GM18517 (cell line): Measurements from ENCODE around the gene BIRC7.

Experiments used
- ATAC-seq: cut with Tn5 transposase; IDR thresholded peaks from one replicate; pipeline ENCODE4 v1.9.1; 2021; ENCODE audit warnings: mild to moderate bottlenecking, moderate library complexity; ENCODE audit not compliant: unreplicated experiment

BIRC7 gene

DNA sequence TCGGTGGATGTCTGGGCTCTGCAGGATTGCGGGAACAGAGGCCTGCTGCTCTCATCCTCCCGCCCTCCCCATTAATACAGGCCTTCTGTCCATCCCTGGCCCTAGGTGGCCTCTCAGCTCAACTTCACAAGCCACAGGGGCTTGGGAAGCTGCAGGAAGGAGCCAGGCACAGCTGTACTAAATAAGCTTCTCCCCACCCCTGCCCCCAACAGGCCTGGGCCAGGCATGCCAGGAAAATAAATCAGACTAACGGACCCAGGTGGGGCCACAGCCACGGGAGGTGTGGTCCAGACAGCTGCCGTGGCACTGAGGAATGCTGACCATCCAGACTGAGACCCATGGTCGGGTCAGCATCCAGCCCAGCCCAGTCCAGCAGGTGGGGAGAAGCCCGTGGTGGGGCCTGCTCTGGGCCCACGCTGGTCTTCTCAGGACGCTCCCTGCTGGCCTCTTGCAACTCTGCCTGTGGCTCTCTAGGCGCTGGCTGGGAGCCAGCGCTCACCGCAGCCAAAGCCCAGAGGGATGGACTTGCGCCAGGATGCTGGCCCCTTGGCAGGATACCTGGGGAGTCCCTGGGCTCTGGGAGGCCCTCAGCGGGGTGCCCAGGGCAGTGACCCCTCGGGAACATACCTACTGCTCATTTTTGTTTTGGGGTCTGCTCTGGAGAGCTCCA lies 11.2 kb upstream of the BIRC7 start:
- no peak for ATAC-seq

DNA sequence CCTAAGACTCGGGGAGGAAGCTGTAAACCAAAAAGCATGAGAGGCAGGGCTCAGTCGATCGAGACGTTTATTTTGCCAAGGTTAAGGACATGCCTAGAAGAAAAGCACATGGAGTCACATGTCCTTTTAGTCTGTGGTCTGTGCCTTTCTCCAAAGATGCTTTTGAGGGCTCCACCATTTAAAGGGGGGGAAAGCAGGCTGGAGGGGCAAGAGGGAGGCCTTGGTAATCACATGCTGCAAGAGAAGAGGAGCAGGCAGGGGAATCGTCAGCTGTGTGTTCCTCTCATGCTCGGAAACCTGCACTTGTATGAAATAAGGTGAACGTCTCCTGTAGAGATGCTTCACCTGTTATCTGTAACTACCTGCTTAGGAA lies 10.6 kb upstream of the BIRC7 start:
- ATAC-seq: no peak

DNA sequence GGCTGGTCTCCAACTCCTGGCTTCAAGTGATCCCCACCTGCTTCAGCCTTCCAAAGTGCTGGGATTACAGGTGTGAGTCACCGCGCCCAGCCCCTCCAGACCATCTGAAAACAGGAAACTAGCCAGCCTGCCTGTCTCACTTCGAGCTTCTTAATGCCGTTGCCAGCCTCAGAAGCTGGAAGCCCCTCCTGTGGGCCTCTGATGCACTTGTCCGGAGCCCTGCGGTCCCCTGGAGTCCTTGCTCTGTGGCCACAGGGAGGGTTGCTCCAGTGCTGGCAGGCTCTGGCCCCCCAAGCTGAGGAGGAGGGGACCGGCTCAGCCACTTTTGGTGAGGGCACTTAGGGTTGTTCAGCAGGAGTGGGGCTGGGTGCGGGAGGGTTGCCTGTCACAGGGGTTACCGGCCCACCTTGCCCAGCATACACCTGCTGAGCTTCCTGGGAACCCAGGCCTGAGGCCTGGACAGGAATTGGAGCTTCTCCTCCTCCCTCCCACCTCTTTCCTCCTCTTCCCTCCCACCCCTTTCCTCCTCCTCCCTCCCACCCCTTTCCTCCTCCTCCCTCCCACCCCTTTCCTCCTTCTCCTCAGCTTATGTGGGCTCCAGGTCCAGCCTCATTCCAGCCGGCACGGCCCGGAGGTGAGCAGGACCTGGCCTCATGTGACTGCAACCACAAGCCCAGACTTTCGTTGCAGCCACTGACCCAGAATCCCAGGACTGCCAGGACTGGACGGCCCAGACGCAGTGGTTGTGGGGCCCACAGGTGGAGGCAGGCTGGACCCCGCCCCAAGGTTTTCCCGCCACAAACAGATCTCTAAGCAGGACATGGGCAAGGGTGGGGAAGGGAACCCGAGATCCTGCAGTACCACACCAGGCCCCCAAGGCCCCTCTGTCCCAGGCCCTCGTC lies 9.4 kb upstream of the BIRC7 start:
- no peak for ATAC-seq

DNA sequence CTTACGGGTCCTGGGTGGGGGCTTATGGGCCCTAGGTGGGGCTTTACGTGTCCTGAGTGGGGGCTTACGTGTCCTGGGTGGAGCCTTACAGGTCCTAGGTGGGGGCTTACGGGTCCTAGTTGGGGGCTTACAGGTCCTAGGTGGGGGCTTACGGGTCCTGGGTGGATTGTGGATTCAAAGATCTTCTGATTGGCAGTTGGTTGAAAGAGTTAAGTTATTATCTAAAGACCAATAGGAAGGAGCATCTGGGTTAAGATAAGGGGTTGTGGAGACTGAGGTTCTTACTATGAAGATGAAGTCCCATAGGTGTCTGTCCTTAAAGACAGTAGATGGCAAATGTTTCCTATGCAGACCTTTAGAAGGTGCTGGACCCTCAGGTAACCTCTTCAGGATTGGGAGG lies 8.4 kb upstream of the BIRC7 start:
- ATAC-seq: no peak

DNA sequence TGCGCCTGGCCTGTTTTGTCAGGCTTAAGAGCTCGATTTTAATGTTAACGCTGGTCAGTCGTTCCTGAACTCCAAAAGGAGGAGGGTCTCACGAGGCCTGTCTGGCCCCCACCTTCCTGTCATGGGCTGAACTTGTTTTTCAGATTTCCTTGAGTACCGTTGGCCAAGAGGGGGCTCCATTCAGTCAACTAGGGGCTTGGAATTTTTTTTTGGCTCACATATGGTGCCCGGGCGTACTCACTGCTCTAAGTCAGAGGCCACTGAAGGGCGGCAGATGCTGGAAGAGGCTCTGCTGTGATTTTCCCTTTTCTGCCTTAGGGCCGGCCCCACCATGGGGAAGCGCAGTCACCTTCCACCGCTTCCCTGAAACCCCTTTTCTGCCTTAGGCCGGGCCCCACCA lies 6.9 kb upstream of the BIRC7 start:
- no peak for ATAC-seq

DNA sequence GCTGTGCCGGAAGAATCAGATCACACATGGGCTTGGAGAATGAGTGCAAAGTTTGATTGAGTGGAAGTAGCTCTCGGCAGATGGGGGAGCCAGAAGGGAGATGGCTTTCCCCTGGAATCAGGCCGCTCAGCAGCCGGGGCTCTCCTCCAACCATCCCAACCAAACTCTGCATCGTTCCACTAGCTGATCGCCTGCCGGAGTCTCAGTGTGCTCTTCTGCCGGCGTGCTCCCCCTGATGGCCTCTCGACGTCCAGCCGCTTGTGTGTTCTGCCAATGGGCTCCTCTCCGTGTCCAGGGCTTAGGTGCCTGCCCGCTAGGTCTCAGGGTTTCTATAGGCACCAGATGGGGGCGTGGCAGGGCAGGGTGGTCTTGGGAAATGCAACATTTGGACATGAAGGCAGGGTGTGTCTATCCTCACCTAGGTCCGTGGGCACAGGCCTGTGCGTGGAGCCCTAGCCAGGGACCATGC lies 4.9 kb upstream of the BIRC7 start:
- ATAC-seq: no peak

DNA sequence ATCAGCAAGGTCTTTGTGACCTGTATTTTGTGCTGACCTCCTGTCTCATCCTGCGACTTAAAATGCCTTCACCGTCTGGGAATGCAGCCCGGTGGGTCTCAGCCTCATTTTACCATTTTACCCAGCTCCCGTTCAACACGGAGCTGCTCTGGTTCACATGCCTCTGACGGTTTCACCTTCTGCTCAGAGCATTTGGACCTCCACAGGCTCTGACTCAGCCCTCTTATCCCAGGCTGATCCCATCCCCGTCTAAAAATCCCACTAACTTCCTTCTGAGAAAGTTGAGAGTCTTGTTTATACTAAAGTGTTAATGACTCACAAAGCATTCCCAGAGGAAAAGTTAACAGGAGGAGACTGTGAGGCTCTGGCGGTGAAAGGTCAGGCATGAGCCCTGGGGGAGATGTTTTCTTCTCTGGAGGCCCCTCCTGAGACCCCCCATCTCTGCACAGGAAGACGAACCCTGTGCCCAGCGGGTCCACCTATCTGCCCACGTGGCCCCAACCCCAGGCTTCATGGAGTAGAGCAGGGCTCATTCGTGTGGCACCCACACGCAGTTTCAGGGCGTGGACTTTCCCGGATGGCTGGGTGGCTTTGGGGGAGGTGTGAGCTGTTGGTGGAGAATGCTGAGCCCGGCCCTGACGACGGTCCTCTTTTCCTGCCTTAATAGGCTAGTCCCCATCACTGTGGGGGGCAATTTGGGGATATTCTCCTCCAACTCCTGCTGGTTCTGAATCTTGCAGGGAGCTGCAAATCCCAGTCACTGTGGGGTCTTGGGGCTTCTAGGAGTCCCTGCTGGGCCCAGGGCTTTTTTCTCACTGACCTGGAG lies 3.3 kb upstream of the BIRC7 start:
- no peak for ATAC-seq

DNA sequence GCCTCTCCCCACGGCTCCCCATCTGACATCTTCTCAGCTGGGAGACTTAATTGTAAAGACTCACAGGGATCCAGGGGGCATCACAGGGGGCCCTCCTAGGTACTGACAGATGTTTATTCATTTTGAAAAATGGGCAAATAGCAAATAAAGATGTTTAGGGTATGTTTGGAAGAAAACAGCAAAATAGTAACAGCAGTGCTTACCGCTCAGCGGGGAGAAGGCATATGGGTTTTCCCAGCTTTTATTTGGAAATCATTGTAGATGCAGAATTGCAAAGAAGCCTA lies 2.7 kb upstream of the BIRC7 start:
- ATAC-seq: no peak

DNA sequence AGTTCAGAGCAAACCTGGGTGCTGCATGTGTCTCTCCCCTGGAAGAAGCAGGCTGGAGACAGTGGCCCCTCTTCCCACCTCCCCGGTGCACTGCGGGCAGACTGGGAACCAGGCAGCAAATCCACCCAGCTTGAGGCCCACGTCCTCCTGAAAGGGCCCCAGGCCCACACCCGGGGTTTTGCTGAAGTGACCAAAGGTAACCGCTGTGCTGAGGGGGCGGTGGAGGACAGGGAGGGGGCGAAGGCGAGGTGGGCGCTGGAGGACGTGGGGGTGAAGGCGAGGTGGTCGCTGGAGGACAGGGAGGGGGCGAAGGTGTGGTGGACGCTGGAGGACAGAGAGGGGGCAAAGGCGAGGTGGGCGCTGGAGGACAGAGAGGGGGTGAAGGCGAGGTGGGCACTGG lies 1.8 kb upstream of the BIRC7 start:
- no peak for ATAC-seq

DNA sequence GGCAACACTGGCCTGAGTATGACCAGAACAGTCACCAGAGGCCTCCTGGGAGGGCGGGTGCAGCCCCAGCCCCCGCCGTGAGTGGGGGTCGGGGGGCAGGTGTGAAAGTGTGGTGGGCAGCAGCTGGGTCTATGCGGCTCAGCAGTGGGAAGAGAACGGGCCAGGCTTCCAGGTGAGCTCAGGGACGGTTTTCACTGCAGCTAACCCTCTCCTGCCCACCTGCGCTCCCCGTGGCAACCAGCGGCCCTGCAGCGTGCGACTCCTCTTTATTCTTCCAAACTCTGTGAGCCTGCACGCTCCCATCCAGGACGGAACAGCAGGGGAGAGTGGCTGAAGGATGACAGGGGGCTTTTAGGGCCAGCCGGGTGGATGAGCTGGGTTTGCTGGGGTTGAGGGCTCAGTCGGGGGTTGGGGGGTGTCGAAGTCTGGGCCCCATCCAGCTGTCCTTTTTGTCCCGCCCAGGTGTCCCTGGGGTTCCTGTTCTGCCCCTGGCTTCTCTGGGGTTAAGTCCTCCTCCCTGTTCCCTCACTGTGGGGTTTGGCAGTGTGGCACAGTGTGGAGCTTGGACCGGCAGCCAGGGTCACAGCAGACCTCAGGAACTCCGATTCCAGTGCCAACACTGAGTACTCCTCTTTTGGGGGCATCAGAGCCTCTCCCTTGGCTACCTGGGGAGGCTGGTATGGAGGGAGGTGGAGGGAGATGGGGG lies 859 bp upstream of the BIRC7 start:
- no peak for ATAC-seq

DNA sequence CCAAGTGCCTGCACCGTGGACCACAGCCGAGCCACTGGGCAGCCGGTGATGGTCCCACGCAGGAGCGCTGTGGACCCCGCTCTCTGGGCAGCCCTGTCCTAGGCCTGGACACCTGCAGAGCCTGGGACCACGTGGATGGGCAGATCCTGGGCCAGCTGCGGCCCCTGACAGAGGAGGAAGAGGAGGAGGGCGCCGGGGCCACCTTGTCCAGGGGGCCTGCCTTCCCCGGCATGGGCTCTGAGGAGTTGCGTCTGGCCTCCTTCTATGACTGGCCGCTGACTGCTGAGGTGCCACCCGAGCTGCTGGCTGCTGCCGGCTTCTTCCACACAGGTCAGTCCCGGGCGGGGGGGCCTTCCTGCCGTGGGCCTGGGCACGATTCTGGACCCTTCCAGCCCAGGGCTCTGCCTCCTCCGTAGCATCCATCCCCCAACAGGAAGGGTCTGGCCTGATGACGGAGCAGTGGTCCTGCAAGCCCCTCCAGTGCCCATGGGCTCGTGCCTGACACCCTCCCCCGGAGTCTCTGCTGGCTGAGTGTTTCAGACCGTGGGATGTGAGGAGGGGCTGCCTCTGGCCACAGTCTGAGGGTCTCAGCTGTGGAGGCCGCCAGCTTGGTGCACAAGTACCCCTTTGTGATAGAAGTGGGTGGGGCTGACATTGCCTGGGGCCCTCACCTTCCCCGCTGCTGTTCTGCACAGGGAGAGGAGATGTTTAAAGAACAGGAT lies 572 bp downstream of the BIRC7 start:
- no peak for ATAC-seq

DNA sequence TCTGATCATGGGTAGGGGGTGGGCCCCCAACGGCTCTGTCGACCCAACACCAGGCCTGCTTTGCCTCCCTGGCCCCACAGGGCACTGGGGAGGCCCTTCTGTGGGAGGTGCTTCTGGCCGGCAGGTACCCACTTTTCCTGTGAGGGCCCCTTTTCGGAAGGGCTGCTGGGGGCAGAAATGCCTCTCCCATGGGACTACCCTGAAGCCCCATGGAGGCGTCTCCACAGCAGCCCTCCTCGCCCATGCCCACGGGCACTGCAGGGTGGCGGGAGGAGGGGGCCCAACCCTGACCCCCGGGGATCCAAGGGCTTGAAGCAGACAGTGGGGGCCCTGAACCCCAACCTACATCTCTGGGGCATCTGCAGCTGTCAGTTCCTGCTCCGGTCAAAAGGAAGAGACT lies 2.3 kb downstream of the BIRC7 start:
- ATAC-seq: no peak

DNA sequence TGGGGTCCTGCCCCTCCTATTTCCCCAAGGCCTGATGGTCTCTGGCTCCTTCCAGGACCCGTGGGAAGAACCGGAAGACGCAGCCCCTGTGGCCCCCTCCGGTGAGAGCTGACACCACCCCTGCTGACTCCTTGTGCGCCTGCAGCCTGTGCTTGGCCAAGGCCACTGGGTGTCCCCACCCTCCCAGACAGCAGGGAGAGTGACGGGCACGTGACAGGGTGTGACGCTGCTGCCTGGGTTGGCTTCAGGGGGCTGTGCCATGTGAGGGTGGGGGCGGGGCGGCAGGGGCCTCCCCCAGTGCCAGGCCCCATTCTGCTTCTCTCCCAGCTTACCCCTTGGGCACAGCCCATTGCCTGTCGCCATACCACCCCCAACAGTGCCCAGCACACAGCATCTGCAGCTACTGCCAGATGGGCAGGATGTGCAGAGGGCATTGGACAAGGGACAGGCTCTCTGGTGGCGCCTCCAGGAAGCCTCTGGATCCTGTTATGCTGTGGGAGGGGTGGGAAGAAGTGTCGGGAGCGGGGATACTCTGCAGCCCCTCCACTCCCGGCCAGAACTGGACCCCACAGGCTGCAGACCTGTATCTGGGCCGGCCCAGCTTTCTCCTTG lies 2.9 kb downstream of the BIRC7 start:
- ATAC-seq: no peak

DNA sequence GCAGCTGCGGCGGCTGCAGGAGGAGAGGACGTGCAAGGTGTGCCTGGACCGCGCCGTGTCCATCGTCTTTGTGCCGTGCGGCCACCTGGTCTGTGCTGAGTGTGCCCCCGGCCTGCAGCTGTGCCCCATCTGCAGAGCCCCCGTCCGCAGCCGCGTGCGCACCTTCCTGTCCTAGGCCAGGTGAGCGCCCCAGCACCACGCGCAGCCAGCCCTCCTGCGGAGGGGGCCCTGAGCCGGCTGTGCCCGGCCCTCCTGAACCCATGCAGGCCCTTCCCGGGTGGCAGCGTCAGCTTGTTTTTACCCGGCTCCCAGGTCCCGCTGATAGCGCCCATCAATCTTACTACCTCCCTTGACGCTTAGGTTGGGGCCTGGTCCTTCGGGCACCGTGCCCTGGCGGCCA lies 3.7 kb downstream of the BIRC7 start:
- ATAC-seq: no peak

DNA sequence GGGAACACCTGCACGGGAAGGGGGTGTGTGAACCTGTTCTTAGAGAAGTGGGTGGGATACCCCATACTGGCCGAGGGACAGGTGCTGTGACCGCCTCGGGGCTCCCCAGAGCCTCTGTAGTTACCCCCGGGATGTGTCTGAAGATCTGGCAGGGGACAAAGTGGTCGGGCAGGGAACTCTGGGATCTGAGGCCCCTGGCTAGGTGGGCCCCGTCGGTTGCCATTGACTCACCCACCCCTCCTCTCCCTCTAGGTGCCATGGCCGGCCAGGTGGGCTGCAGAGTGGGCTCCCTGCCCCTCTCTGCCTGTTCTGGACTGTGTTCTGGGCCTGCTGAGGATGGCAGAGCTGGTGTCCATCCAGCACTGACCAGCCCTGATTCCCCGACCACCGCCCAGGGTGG lies 4.3 kb downstream of the BIRC7 start:
- ATAC-seq: no peak

DNA sequence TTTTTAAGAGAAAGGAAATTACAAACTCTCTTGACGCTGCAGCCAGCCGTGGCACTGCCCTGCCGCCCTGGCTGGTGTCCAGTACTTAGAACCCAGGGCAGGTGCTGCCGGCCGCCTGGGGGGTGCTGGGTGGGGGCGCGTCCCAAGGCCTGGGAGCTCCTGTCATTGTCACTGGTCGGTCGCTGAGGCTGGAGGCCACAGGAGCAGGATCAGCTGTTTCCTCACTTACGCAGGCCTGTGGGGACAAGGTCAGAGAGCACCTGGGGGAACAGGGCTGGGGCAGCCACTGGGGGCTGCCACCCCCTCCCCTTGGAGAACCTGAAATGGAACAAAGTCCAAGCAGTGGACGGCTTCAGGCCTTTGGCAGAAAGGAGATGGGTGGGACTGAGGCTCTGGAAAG lies 5.6 kb downstream of the BIRC7 start:
- ATAC-seq: no peak

DNA sequence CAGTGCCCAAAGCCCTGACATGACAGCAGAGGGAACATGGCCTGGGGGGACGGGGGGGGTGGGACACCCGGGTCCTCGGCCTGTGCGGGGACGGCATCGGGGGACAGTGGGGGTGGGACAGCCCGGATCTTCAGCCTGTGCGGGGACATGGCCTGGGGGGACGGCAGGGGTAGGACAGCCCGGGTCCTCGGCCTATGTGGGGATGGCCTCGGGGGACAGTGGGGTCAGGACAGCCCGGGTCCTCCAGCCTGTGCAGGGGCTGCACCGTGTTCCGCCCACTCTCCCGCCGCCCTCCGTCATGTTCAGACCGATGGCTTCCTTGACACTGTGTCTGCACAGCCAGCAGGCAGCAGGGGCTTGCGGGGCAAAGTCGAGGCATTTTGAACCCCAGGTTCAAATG lies 7.0 kb downstream of the BIRC7 start:
- ATAC-seq: no peak

DNA sequence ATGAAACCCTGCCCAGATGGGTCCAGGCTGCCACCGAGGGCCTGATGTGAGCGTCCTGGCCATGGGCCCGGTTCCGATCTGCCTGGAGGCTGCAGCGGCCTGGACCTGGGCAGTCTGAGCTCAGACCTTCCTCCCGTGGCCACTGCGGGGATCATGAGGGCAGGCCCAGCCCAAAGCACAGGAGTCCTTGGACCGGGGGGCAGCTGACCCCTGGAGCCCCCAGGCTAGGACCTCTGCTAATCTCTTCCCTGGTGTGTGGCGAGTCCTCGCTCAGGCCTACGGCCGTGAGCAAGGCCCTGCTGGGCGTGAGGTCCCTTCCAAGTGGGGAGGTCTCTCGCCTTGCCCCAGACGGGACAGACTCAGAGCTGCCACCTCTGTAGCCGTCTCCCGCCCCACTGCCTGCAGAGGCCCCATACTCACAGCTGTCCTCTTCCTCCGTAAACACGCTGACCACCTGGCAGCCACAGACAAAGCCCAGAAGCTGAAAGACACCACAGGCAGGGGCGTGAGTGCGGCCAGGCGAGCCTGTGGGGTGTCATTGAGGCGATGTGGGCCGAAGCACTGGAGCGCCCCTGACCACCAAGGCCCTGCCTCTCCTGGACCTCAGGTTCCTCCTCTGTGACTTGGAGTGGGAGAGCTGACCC lies 8.0 kb downstream of the BIRC7 start:
- ATAC-seq: no peak

DNA sequence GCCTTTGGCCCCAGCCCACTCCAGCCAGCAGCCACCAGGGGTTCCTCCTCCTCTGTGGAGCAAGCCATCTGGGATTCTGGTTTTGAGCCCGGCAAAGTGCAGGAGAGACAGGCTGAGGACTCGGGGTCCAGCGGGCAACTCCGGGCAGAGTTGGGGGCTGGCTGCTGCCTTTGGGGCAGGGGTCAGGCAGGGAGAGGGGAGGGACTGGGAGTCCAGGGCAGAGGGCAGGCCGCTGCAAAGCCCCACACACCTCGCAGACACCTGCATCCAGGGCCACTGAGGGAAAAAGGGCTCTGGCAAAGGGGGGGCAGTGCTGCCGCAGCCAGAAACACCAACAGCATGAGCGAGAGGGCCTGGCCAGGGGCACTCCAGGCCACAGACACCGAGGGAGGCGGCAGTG lies 8.8 kb downstream of the BIRC7 start:
- ATAC-seq: no peak
